Skeletal muscle satellite cell (primary cell): ENCODE data around the gene NUP214. TPM values are rescaled to one million over a fixed set of nuclear protein-coding genes. Genes with fewer than 3 reads are reported as not detected.
A peak's percentile ranks its signal among the peaks of the same experiment; 100 is the strongest.

ENCODE experiments used
- H3K27me3 ChIP-seq: 2 replicates; pipeline ENCODE4 v1.7.0; 2013; ENCODE audit warnings: low read length; ENCODE audit not compliant: control insufficient read depth, insufficient read depth
- H3K36me3 ChIP-seq: 2 replicates; pipeline ENCODE4 v1.7.0; 2013; ENCODE audit warnings: mild to moderate bottlenecking, control low read depth, low read length; ENCODE audit not compliant: insufficient read depth
- H3K4me1 ChIP-seq: 2 replicates; pipeline ENCODE4 v1.7.0; 2013; ENCODE audit warnings: low read length; ENCODE audit not compliant: control insufficient read depth, insufficient read depth
- H3K4me2 ChIP-seq: 2 replicates; pipeline ENCODE4 v1.7.0; 2013; ENCODE audit warnings: mild to moderate bottlenecking, low read length
- H3K4me3 ChIP-seq: 2 replicates; pipeline ENCODE4 v1.7.0; 2013; ENCODE audit warnings: low read length
- H3K9ac ChIP-seq: 2 replicates; pipeline ENCODE4 v1.7.0; 2013; ENCODE audit warnings: mild to moderate bottlenecking, low read depth, low read length, moderate library complexity
- H3K9me3 ChIP-seq: replicated peaks from 2 replicates; pipeline ENCODE4 v1.7.0; 2013; ENCODE audit warnings: mild to moderate bottlenecking, control low read depth, low read length
- total RNA-seq: library from RNA; depleted of rRNA; stranded (reverse); fragments of >200 nt; gene quantifications from 2 replicates; pipeline ENCODE4 v1.2.3, GENCODE V29; 2012; rRNA removed

NUP214 gene
- 12.9 and 16.5 TPM in 2 replicates for total RNA-seq

DNA sequence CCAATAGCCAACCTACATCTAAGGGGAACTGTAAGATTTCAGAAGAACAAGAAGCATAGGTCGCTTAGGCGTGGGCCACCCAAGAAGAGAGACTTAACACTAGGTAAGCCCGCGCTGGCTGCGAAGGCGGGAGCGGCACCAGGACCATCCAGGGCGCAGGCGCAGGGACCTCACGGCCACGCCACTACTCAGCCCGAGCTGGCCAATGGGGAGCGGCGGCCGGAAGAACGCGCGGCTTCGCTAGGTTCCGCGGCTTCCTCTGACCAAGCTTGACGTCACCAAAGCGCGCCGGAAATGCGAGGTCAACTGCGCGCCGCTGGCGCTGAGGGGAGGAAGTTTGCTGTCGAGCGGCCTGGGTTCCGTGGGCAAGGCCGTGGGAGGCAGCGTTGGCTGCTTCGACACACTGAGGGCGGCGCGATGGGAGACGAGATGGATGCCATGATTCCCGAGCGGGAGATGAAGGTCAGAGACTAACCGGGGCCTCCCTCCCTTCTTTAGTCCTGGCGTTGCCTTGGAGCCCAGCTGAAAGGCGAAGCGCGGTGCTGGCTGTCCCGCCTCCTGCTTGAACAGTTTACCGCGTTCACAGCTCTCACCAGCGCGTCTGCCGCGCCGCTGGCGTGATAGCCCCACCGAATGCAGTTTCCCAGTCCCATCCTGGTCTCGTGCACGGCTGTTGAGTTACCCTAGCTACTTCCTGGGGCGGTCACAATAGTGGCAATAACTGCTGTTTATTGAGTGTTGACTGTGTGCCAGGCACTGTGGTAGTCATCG is at the start of gene NUP214:
NUP214 (plus strand) TSS at position 299 of the 771 bp plus-strand sequence; CDS start at position 418, 119 bp downstream.
- Histone ChIP-seq H3K9me3 (no peaks in the 10 kb centered on the region), H3K36me3 (peaks cover 24% of the 10 kb centered on the region), H3K4me2 (peak within 1 kb of the TSS; percentile 93), H3K27me3 (no peaks in the 10 kb centered on the region), H3K4me3 (peak within 1 kb of the TSS; percentile 98), H3K4me1 (peaks cover 9% of the 10 kb centered on the region), H3K9ac (peak within 1 kb of the TSS; percentile 90)

DNA sequence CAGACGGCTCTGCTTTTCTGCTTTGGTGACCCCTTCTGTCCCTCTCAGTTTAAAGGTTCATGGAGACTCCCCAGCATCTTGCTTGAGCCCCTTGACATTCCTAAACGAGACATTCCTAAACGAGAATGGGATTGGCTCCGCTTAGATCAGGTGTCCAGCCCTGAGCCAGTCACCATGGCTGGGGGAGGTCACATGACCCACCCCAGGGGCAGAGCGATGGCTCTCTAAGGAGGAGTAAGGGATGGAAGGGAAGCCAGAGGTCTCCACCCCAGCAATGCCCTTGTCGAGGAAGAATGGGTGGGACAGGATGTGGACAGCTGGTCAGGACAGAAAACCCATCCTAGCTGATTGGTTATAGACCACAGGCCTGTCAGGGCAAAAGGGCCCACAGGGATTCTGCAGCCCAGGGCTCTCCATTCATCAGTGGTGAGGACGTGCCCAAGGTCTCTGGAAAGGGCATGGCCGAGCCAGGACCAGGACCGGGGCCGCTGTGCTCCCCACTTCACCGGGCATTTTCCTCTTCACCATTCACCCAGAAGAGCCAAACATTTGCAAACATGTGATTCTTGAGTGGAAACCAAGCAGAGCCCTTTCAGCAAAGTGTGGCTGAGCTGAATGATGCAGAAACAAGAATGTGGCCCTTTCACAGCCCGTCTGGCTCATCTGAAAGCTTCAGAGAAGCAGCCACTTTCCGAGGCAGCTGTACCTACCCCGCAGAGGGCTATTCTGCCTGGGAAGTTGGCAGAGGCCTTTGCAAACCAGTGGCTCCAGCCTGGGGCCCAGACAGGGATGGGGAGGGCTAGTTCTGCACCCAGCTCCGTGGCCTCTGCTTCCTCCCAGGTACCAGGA is 48.8 kb upstream of the NUP214 start:
- no peaks in the 10 kb centered on the region for H3K36me3 ChIP-seq
- H3K9me3 ChIP-seq = no peaks in the 10 kb centered on the region
- no peak overlapping the region for H3K4me2 ChIP-seq
- peaks cover 45% of the 10 kb centered on the region for H3K27me3 ChIP-seq
- H3K4me1 ChIP-seq = no peaks in the 10 kb centered on the region
- no peak overlapping the region for H3K4me3 ChIP-seq
- no peak overlapping the region for H3K9ac ChIP-seq

GRCh38 chr9:131078427-131079366 is 46.7 kb upstream of the NUP214 start:
- no peaks in the 10 kb centered on the region for H3K4me1 ChIP-seq
- no peaks in the 10 kb centered on the region for H3K36me3 ChIP-seq
- H3K9ac ChIP-seq = no peak overlapping the region
- H3K27me3 ChIP-seq = peaks cover 49% of the 10 kb centered on the region
- no peaks in the 10 kb centered on the region for H3K9me3 ChIP-seq
- no peak overlapping the region for H3K4me2 ChIP-seq
- H3K4me3 ChIP-seq = no peak overlapping the region

- Histone ChIP-seq H3K4me3 (no peak overlapping the region), H3K36me3 (no peaks in the 10 kb centered on the region), H3K9ac (no peak overlapping the region), H3K4me2 (no peak overlapping the region), H3K27me3 (peaks cover 54% of the 10 kb centered on the region), H3K9me3 (no peaks in the 10 kb centered on the region), H3K4me1 (no peaks in the 10 kb centered on the region)
Measured at GRCh38 chr9:131080589-131080988, 44.8 kb upstream of the NUP214 start.

DNA sequence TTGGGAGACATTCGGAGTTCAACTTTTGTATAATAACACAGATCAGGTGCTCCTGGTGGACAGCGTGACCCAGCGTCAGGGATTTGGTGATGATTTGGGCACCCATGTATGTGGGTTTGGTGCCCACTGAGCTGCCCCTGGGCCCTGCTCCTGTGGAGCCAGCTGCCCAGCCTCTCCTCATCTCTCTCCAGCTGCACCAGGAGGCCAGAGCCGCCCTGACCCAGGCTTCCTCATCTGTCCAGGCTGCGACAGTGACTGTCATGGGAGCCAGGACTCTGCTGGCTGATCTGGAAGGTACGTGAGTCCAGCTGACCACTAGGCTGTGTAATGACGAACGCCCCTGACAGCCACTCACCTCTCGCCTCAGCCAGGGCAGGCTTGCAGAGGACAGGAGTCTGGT is 43.5 kb upstream of the NUP214 start:
- H3K4me1 ChIP-seq = no peaks in the 10 kb centered on the region
- no peak overlapping the region for H3K4me3 ChIP-seq
- H3K27me3 ChIP-seq = peaks cover 55% of the 10 kb centered on the region
- H3K4me2 ChIP-seq = no peak overlapping the region
- H3K9ac ChIP-seq = no peak overlapping the region
- H3K36me3 ChIP-seq = no peaks in the 10 kb centered on the region
- H3K9me3 ChIP-seq = no peaks in the 10 kb centered on the region

DNA sequence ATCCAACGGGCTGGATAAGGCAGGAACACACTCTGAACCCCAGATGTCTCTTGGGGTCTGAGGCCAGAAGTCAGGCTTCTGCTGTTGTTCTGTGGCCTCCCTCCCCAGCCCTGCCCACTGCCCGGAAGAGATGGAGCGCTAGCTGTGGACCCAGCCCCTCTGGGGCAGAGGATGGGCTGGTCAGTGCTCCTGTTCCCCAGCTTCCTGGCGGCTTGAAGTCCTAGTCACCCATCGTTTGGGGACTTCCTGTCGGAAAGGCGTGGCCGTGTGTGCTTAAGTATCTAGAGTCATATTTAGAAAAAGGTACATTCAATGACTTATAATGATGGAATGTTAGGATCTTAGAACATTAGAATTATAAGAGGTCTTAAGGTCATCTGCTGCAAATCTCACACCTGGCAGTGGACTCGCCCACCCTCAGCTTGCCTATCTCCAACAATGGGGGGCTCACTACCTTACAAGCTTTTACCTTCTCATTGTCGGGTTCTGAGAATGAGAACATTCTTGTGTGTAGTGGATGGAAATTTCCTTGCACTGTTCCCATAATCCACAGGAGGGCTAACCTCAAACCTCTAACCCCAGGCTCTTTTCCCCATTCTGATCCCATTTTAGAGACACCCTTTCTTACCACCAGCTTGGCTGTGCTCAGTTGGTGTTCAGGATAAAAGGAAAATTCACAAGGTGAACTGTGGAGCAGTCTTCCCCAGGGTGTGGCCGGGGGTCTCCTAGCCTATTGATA is 42.4 kb upstream of the NUP214 start:
- Histone ChIP-seq H3K9me3 (no peaks in the 10 kb centered on the region), H3K4me1 (no peaks in the 10 kb centered on the region), H3K4me2 (no peak overlapping the region), H3K36me3 (no peaks in the 10 kb centered on the region), H3K4me3 (no peak overlapping the region), H3K9ac (no peak overlapping the region), H3K27me3 (peaks cover 65% of the 10 kb centered on the region)

DNA sequence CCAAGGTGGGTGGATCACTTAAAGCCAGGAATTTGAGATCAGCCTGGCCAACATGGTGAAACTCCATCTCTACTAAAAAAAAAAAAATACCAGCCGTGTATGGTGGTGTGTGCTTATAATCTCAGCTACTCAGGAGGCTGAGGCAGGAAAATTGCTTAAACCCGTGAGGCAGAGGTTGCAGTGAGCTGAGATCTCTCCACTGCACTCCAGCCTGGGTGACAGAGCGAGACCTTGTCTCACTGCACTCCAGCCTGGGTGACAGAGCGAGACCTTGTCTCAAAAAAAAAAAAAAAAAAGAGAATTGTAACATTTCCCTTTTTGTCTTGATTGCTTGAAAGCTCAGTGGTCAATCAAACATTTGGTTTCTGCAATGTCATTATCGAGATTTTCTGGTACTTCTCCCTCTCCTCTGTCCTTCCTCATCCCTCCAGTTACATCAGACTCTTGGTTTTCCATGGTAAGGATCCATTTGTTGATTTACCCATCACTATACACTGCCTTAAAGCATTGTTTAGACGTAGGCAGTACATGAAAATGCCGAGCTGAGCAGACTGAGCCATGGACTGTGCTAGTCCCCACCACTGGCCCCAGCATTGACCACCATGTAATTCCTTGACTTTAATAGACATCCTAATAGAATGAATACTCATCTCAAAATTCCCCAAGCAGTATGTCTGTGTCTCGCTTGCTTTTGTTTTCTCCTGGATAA is 40.6 kb upstream of the NUP214 start:
- H3K4me3 ChIP-seq = no peak overlapping the region
- no peaks in the 10 kb centered on the region for H3K9me3 ChIP-seq
- no peaks in the 10 kb centered on the region for H3K4me1 ChIP-seq
- no peaks in the 10 kb centered on the region for H3K36me3 ChIP-seq
- H3K9ac ChIP-seq = no peak overlapping the region
- no peak overlapping the region for H3K4me2 ChIP-seq
- peaks cover 60% of the 10 kb centered on the region for H3K27me3 ChIP-seq

DNA sequence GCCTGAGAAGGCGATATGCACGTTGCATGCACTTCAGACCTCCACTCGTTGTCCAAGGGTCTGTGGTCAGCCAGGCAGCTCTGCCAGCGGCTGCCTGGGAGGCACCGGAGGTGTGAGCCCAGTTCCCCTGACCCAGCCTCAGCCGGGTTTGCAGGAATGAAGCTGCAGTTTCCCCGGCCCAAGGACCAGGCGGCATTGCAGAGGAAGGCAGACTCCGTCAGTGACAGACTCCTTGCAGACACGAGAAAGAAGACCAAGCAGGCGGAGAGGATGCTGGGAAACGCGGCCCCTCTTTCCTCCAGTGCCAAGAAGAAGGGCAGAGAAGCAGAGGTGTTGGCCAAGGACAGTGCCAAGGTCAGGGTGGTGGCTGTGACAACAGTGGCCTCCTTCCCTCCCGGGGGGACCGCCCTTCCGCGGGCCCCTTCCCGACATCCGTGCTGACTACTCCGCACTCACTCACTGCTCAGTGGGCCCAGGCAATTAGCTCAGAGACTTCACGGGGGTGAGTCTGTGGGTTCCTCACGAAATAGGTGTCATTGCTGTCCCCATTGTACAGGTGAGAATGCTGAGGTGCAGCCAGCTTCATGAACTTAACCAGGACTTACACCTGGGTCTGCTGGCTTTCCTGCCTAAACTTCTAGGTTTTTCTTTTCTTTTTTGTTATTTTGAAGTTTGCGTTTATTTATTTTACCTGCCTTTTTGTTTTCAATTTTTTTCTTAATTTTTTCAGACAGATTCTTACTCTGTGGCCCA is 39.8 kb upstream of the NUP214 start:
- Histone ChIP-seq H3K36me3 (no peaks in the 10 kb centered on the region), H3K9ac (no peak overlapping the region), H3K4me2 (no peak overlapping the region), H3K4me1 (no peaks in the 10 kb centered on the region), H3K9me3 (no peaks in the 10 kb centered on the region), H3K4me3 (no peak overlapping the region), H3K27me3 (peaks cover 58% of the 10 kb centered on the region)

DNA sequence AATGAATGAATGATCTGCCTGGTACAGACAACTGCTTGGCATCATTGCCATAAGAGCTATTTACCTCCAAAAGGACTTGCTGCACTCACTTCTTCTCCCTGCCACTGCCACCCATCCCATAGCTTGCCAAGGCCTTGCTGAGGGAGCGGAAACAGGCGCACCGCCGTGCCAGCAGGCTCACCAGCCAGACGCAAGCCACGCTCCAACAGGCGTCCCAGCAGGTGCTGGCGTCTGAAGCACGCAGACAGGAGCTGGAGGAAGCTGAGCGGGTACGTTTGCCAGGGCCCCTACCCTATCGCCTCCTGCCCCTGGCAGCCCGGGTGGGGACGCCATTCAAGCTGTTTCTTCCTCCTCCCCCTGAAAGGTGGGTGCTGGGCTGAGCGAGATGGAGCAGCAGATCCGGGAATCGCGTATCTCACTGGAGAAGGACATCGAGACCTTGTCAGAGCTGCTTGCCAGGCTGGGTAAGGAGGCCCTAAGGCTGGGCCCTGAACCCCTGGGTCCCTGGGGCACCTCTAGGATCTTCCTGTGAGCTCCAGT is 38.0 kb upstream of the NUP214 start:
- H3K4me1 ChIP-seq = no peaks in the 10 kb centered on the region
- H3K9ac ChIP-seq = no peak overlapping the region
- no peak overlapping the region for H3K4me3 ChIP-seq
- H3K36me3 ChIP-seq = no peaks in the 10 kb centered on the region
- no peaks in the 10 kb centered on the region for H3K9me3 ChIP-seq
- no peak overlapping the region for H3K4me2 ChIP-seq
- peaks cover 51% of the 10 kb centered on the region for H3K27me3 ChIP-seq
